ENCODE measurements around the gene HAGH. TPM values are rescaled to one million over a fixed set of nuclear protein-coding genes. Genes with fewer than 3 reads are reported as not detected.

Gene HAGH
- total RNA-seq, 1 experiment from 2014 or later, result 36.0 TPM

- TF ChIP-seq MLX (CRISPR knock-in tag; IDR thresholded peaks at IDR 0.05) (no peak), ZBTB21 (CRISPR knock-in tag; IDR thresholded peaks at IDR 0.05; ENCODE audit: borderline replicate concordance) (no peak), ATF2 (CRISPR knock-in tag; IDR thresholded peaks at IDR 0.05; ENCODE audit: borderline replicate concordance, low read depth) (no peak), TEAD4 (CRISPR knock-in tag; IDR thresholded peaks at IDR 0.05) (no peak; the same call in 1 of the 2 replicates), AR (CRISPR knock-in tag; IDR thresholded peaks at IDR 0.05) (no peak), GRHL2 (CRISPR knock-in tag; IDR thresholded peaks at IDR 0.05; ENCODE audit: insufficient replicate concordance, severe bottlenecking) (no peak), ZNF281 (CRISPR knock-in tag; IDR thresholded peaks at IDR 0.05) (no peak), ELF4 (CRISPR knock-in tag; IDR thresholded peaks at IDR 0.05; ENCODE audit: low read depth) (no peak), SMAD4 (CRISPR knock-in tag; IDR thresholded peaks at IDR 0.05) (no peak), ARID4B (CRISPR knock-in tag; IDR thresholded peaks at IDR 0.05; ENCODE audit: borderline replicate concordance) (peak; percentile 52; the same call in 1 of the 2 replicates), EMX1 (CRISPR knock-in tag; IDR thresholded peaks at IDR 0.05) (no peak), ZMAT4 (CRISPR knock-in tag; IDR thresholded peaks at IDR 0.05) (no peak), MAX (CRISPR knock-in tag; IDR thresholded peaks at IDR 0.05) (peak; percentile 29; the same call in 1 of the 2 replicates), TCF7 (CRISPR knock-in tag; IDR thresholded peaks at IDR 0.05; ENCODE audit: low read depth) (no peak), IRF1 (CRISPR knock-in tag; IDR thresholded peaks at IDR 0.05) (no peak), CBFB (CRISPR knock-in tag; IDR thresholded peaks at IDR 0.05; ENCODE audit: low read depth) (no peak), ZNF317 (CRISPR knock-in tag; IDR thresholded peaks at IDR 0.05; ENCODE audit: borderline replicate concordance, low read depth) (no peak), PRDM15 (CRISPR knock-in tag; IDR thresholded peaks at IDR 0.05) (no peak), FOXP1 (CRISPR knock-in tag; IDR thresholded peaks at IDR 0.05; ENCODE audit: borderline replicate concordance) (no peak)
These were observed 56.1 kb downstream of the HAGH start (continued) for GRCh38 chr16:1770328-1771187.

Measured in WTC11 (cell line).